ENCODE data around the gene SIL1.
"Not testable (repeated sequence)": the region's sequence is repeated elsewhere in the genome, so short reads cannot be mapped to it uniquely, and the experiment has no call there.

The SIL1 gene

GRCh38 chr5:139171779-139172404 is 26.3 kb downstream of the SIL1 start:
- TF ChIP-seq CTCF (IDR thresholded peaks at IDR 0.05; ENCODE audit: control insufficient read depth, extremely low read depth, insufficient read depth), result no peak
- no peak for DNase-seq (ENCODE audit: low read depth)
- no peak overlapping the region for H3K4me3 ChIP-seq (ENCODE audit: low read depth, low read length)

GRCh38 chr5:139167952-139168720 is 30.0 kb downstream of the SIL1 start:
- no peak for DNase-seq (ENCODE audit: low read depth)
- no peak overlapping the region for H3K4me3 ChIP-seq (ENCODE audit: low read depth, low read length)
- TF ChIP-seq CTCF (IDR thresholded peaks at IDR 0.05; ENCODE audit: control insufficient read depth, extremely low read depth, insufficient read depth), result no peak

- no peak for TF ChIP-seq CTCF (IDR thresholded peaks at IDR 0.05; ENCODE audit: control insufficient read depth, extremely low read depth, insufficient read depth)
- H3K4me3 ChIP-seq (ENCODE audit: low read depth, low read length), result no peak overlapping the region
- no peak for DNase-seq (ENCODE audit: low read depth)
These were observed 30.6 kb downstream of the SIL1 start for GRCh38 chr5:139167533-139167932.

GRCh38 chr5:139167063-139167462 is 31.1 kb downstream of the SIL1 start:
- TF ChIP-seq CTCF (IDR thresholded peaks at IDR 0.05; ENCODE audit: control insufficient read depth, extremely low read depth, insufficient read depth), result no peak
- no peak for DNase-seq (ENCODE audit: low read depth)
- H3K4me3 ChIP-seq (ENCODE audit: low read depth, low read length), result no peak overlapping the region

GRCh38 chr5:139164897-139165296 is 33.3 kb downstream of the SIL1 start:
- H3K4me3 ChIP-seq (ENCODE audit: low read depth, low read length); DNase-seq (ENCODE audit: low read depth): not testable (repeated sequence)

- no peak for TF ChIP-seq CTCF (IDR thresholded peaks at IDR 0.05; ENCODE audit: control insufficient read depth, extremely low read depth, insufficient read depth)
- DNase-seq (ENCODE audit: low read depth), result no peak
- H3K4me3 ChIP-seq (ENCODE audit: low read depth, low read length), result no peak overlapping the region
These were observed 34.1 kb downstream of the SIL1 start for GRCh38 chr5:139164020-139164419.

- no peak overlapping the region for H3K4me3 ChIP-seq (ENCODE audit: low read depth, low read length)
- TF ChIP-seq CTCF (IDR thresholded peaks at IDR 0.05; ENCODE audit: control insufficient read depth, extremely low read depth, insufficient read depth), result no peak
- no peak for DNase-seq (ENCODE audit: low read depth)
These were observed 35.7 kb downstream of the SIL1 start for GRCh38 chr5:139162448-139162847.

All from LNCaP clone FGC (cell line).